ENCODE results near the gene PARD6A. TPM values are rescaled to one million over a fixed set of nuclear protein-coding genes. Genes with fewer than 3 reads are reported as not detected.

The PARD6A gene
- total RNA-seq, 1 experiment from 2014 or later, result 5.6 TPM

DNA sequence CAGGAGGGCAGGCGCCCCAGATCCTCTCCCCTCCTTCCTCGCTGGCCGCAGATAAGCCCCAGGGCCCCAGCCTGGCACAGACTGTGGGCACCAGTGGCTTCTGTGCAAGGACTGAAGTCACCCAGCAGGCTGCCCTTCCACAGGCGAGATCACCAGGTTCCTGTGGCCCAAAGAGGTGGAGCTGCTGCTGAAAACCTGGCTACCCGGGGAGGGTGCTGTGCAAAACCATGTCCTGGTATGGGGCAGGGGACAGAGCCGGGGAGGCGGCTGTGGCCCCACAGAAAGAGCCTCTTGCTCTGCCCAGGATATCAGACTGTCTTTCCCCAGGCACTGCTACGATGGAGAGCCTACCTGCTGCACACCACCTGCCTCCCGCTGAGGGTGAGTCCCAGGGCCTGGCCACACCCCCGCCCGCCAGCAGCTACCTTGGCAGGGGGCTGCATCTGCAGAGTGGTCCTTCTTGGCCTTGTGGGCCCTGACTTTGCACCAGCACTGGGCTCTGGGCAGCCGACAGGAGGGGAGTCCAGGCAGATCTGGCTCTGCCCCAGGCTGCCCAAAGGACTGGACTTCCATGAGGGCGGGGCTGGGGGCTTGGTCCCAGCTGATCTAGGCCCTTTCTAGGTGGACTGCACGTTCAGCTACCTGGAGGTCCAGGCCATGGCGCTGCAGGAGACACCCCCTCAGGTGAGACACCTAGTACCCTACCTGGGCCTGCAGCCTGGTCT, 15.2 kb upstream of the PARD6A start:
- no TSS peak for BruUV-seq (replicated peaks)
- no peaks in the 10 kb centered on the region for H3K36me3 ChIP-seq (ENCODE audit: control insufficient read depth in 1 of 2, insufficient read depth in 2 of 2, low read length in 2 of 2)
- no peaks in the 10 kb centered on the region for H3K9me2 ChIP-seq (ENCODE audit: insufficient read depth)
- intact Hi-C loops (cut with micrococcal nuclease), result no loop called here
- H3K79me2 ChIP-seq (ENCODE audit: insufficient read depth, low read length), result no peaks in the 10 kb centered on the region
- no peak overlapping the region for H3K4me3 ChIP-seq (replicated peaks in 1 of 2; ENCODE audit: low read depth in 1 of 2, low read length in 2 of 2)
- no peak for DNase-seq (ENCODE audit: low read depth, low spot score)
- H3K4me2 ChIP-seq (ENCODE audit: low read length), result no peak overlapping the region
- no peaks in the 10 kb centered on the region for H3K9me3 ChIP-seq (ENCODE audit: control insufficient read depth in 1 of 2, insufficient read depth in 1 of 2, low read depth in 1 of 2, low read length in 2 of 2)
- ATAC-seq, result no peak
- ChIA-PET POLR2A (no interaction called here), RAD21 (ENCODE audit: low non-redundant PET in 1 of 2, low total read pairs in 2 of 2, uncharacterized antibody in 2 of 2, unreplicated experiment in 2 of 2) (no interaction called here), CTCF (interaction anchor here (0.9 to 2.7 kb wide), 2 partner anchors 99 to 124 kb away, joined by 3 to 22 read pairs; no protein-coding TSS in a partner anchor)
- no peaks in the 10 kb centered on the region for H4K20me1 ChIP-seq (ENCODE audit: insufficient read depth)
- H3K27ac ChIP-seq (ENCODE audit: low read depth, low read length), result no peak overlapping the region
- H3K9ac ChIP-seq (ENCODE audit: low read length), result no peak overlapping the region
- H3K27me3 ChIP-seq (ENCODE audit: insufficient read depth, low read length), result no peaks in the 10 kb centered on the region
- TF ChIP-seq, protein P1, sequence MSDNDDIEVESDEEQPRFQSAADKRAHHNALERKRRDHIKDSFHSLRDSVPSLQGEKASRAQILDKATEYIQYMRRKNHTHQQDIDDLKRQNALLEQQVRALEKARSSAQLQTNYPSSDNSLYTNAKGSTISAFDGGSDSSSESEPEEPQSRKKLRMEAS (IDR thresholded peaks at IDR 0.05), result no peak
- TF ChIP-seq ZNF274 (IDR thresholded peaks at IDR 0.05; ENCODE audit: low read depth, low read length), result no peak
- H2AFZ ChIP-seq (ENCODE audit: low read depth, low read length, poor library complexity, severe bottlenecking), result no peak overlapping the region
- peaks cover 0 to 8% of the 10 kb centered on the region in 2 experiments; a peak in 1 of 4 replicates for H3K4me1 ChIP-seq (ENCODE audit: control insufficient read depth in 1 of 2, insufficient read depth in 2 of 2, low read length in 2 of 2)

DNA sequence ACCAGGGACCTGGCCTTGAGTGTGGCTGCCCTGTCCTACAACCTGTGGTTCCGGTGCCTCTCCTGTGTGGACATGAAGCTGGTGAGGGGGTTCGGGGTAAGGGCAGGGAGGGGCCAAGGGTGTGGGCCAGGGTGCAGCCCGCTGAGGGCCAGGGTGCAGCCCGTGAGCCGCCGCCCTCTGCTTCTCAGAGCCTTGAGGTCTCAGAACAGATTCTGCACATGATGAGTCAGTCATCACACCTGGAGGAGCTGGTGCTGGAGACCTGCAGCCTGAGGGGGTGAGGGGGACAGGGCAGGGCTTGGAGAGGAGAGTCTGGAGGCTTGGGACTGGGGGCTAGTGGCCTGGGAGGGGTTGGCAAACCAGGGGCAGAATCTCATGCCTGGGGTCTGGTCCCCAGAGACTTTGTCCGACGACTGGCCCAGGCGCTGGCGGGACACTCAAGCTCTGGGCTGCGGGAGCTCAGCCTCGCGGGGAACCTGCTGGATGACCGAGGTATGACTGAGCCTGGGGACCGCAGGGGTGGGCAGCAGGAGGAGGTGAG, 13.6 kb upstream of the PARD6A start:
- TF ChIP-seq CBX3 (IDR thresholded peaks at IDR 0.05; ENCODE audit: low read depth), result no peak
- no peak for TF ChIP-seq POLR2AphosphoS5 (IDR thresholded peaks at IDR 0.05; ENCODE audit: low read depth, low read length)
- TF ChIP-seq, protein P1 (IDR thresholded peaks at IDR 0.05), result no peak
- ChIA-PET POLR2A (interaction anchor here (1.5 kb wide), 1 partner anchor 13 kb away, joined by 3 read pairs; the partner anchor contains the start of gene ACD), CTCF (interaction anchor here (1.3 kb wide), 1 partner anchor 126 kb away, joined by 7 read pairs; no protein-coding TSS in a partner anchor), RAD21 (ENCODE audit: low non-redundant PET in 1 of 2, low total read pairs in 2 of 2, uncharacterized antibody in 2 of 2, unreplicated experiment in 2 of 2) (no interaction called here)
- ATAC-seq (0 out of 2 replicates have a peak, but pooled peaks have one; percentile 29), DNase-seq (ENCODE audit: low read depth, low spot score) (no peak)
- Histone ChIP-seq H2AFZ (ENCODE audit: low read depth, low read length, poor library complexity, severe bottlenecking) (no peak overlapping the region), H3K79me2 (ENCODE audit: insufficient read depth, low read length) (no peaks in the 10 kb centered on the region), H3K9me3 (ENCODE audit: control insufficient read depth in 1 of 2, insufficient read depth in 1 of 2, low read depth in 1 of 2, low read length in 2 of 2) (no peaks in the 10 kb centered on the region), H3K4me3 (replicated peaks in 1 of 2; ENCODE audit: low read depth in 1 of 2, low read length in 2 of 2) (no peak overlapping the region), H3K4me2 (ENCODE audit: low read length) (peak overlapping the region; percentile 14; the same call in 1 of the 2 replicates), H4K20me1 (ENCODE audit: insufficient read depth) (no peaks in the 10 kb centered on the region), H3K9me2 (ENCODE audit: insufficient read depth) (no peaks in the 10 kb centered on the region), H3K27me3 (ENCODE audit: insufficient read depth, low read length) (no peaks in the 10 kb centered on the region), H3K36me3 (ENCODE audit: control insufficient read depth in 1 of 2, insufficient read depth in 2 of 2, low read length in 2 of 2) (no peaks in the 10 kb centered on the region), H3K4me1 (ENCODE audit: control insufficient read depth in 1 of 2, insufficient read depth in 2 of 2, low read length in 2 of 2) (peaks cover 0 to 8% of the 10 kb centered on the region in 2 experiments; a peak in 1 of 4 replicates), H3K27ac (ENCODE audit: low read depth, low read length) (no peak overlapping the region), H3K9ac (ENCODE audit: low read length) (no peak overlapping the region)
- no TSS peak for BruUV-seq (replicated peaks)
- intact Hi-C loops (cut with micrococcal nuclease), result no loop called here

Data from HCT116 (cell line).